Suppressor macrophage (primary cell): ENCODE data around the gene GGT1.
A peak's percentile ranks its signal among the peaks of the same experiment; 100 is the strongest.
"Not testable (repeated sequence)": the region's sequence is repeated elsewhere in the genome, so short reads cannot be mapped to it uniquely, and the experiment has no call there.

ENCODE experiments used
- DNase-seq, 4 experiments: peaks; one replicate each; pipeline ENCODE4 v3.0.0-alpha.2; 2020 to 2022

GGT1 gene

GRCh38 chr22:24584166-24584790, 18.7 kb upstream of the GGT1 start:
- no peak for DNase-seq

GRCh38 chr22:24584871-24585411, 18.1 kb upstream of the GGT1 start:
- no peak for DNase-seq

GRCh38 chr22:24585461-24585860, 17.5 kb upstream of the GGT1 start:
- no peak for DNase-seq

- no peak for DNase-seq
These were observed 17.0 kb upstream of the GGT1 start for GRCh38 chr22:24585927-24586546.

- no peak for DNase-seq
These were observed 15.7 kb upstream of the GGT1 start for GRCh38 chr22:24587251-24587650.

GRCh38 chr22:24587948-24588347, 15.0 kb upstream of the GGT1 start:
- DNase-seq: no peak

GRCh38 chr22:24588381-24588756, 14.6 kb upstream of the GGT1 start:
- no peak for DNase-seq

- no peak for DNase-seq
These were observed 14.1 kb upstream of the GGT1 start for GRCh38 chr22:24588757-24589481.

- DNase-seq: no peak
These were observed 13.4 kb upstream of the GGT1 start for GRCh38 chr22:24589518-24590030.

- DNase-seq: no peak
These were observed 12.3 kb upstream of the GGT1 start for GRCh38 chr22:24590596-24591173.

GRCh38 chr22:24591286-24591830, 11.6 kb upstream of the GGT1 start:
- no peak for DNase-seq

GRCh38 chr22:24592058-24592850, 10.7 kb upstream of the GGT1 start:
- peak in 2 of 4 experiments; percentile 16 to 32 for DNase-seq

GRCh38 chr22:24592851-24593558, 10.0 kb upstream of the GGT1 start, which contains the start of gene LRRC75B:
Gene LRRC75B, minus strand, starts transcription at chr22:24593073. Its CDS starts 34 bp downstream, at chr22:24593039.
- DNase-seq: peak; percentile 80 to 93 (median 87)

- not testable (repeated sequence) for DNase-seq
These were observed 9.5 kb upstream of the GGT1 start for GRCh38 chr22:24593559-24593835.

- no peak for DNase-seq
These were observed 9.0 kb upstream of the GGT1 start for GRCh38 chr22:24593836-24594568.

GRCh38 chr22:24594569-24595120, 8.3 kb upstream of the GGT1 start:
- DNase-seq: no peak

GRCh38 chr22:24595228-24595627, 7.8 kb upstream of the GGT1 start:
- no peak for DNase-seq

- no peak for DNase-seq
These were observed 7.1 kb upstream of the GGT1 start for GRCh38 chr22:24595863-24596262.

- DNase-seq: not testable (repeated sequence)
These were observed 5.9 kb upstream of the GGT1 start for GRCh38 chr22:24597076-24597475.

- no peak for DNase-seq
These were observed 3.5 kb upstream of the GGT1 start for GRCh38 chr22:24599514-24599913.
